ENCODE results near the gene ADAT3. TPM values are rescaled to one million over a fixed set of nuclear protein-coding genes. Genes with fewer than 3 reads are reported as not detected.

The ADAT3 gene
- total and polyA plus RNA-seq, 2 of the 4 experiments (the other 2 are of a cell fraction): 0.36 to 2.8 TPM

DNA sequence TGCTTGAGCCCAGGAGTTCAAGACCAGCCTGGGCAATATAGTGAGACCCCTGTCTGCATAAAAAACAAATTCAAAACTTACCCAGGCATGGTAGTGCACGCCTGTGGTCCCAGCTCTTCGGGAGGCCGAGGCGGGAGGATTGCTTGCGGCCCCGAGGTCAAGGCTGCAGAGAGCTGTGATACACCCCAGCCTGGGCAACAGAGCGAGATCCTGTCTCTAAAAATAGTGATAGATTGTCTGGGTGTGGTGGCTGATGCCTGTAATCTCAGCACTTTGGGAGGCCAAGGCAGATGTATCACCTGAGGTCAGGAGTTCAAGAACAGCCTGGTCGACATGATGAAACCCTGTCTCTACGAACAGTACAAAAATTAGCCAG lies 37.9 kb upstream of the ADAT3 start:
- Histone ChIP-seq H3K4me3 (ENCODE audit: insufficient read depth, low read depth, low read length) (no peak overlapping the region), H3K27ac (ENCODE audit: insufficient read depth, low read length) (no peak overlapping the region), H2BK120ac (ENCODE audit: low read depth, low read length) (no peak overlapping the region), H3K4ac (ENCODE audit: low read depth, low read length) (no peak overlapping the region), H3K56ac (ENCODE audit: extremely low read depth, insufficient read depth, low read length) (no peak overlapping the region), H2AK9ac (replicated peaks; ENCODE audit: low read depth, low read length, poor library complexity) (no peak overlapping the region), H2BK20ac (ENCODE audit: low read depth, low read length) (no peak overlapping the region), H3K9ac (ENCODE audit: low read depth, low read length) (no peak overlapping the region), H4K20me1 (ENCODE audit: insufficient read depth, low read length) (peaks cover 12% of the 10 kb centered on the region), H3K14ac (replicated peaks; ENCODE audit: low read depth, low read length) (no peak overlapping the region), H3K79me1 (ENCODE audit: low read depth in 1 of 2, low read length in 2 of 2) (peaks cover 12 to 29% of the 10 kb centered on the region in 2 experiments), H2AK5ac (ENCODE audit: low read depth, low read length) (no peak overlapping the region), H3K9me1 (ENCODE audit: insufficient read depth, low read length) (no peaks in the 10 kb centered on the region), H2BK5ac (ENCODE audit: low read depth, low read length, poor library complexity, severe bottlenecking) (no peak overlapping the region), H4K5ac (ENCODE audit: low read depth, low read length) (no peak overlapping the region), H2BK15ac (ENCODE audit: low read depth, low read length) (no peak overlapping the region), H3K9me3 (ENCODE audit: control insufficient read depth, insufficient read depth, low read length) (no peaks in the 10 kb centered on the region), H3K36me3 (ENCODE audit: control insufficient read depth, insufficient read depth, low read length) (peaks cover 12% of the 10 kb centered on the region), H4K91ac (ENCODE audit: insufficient read depth, low read depth, low read length) (no peak overlapping the region), H3K18ac (ENCODE audit: low read depth, low read length) (no peak overlapping the region), H3K27me3 (ENCODE audit: control insufficient read depth, insufficient read depth, low read length) (no peaks in the 10 kb centered on the region), H3K4me2 (ENCODE audit: low read depth, low read length) (no peak overlapping the region), H3K4me1 (ENCODE audit: control insufficient read depth, insufficient read depth, low read length) (peaks cover 3% of the 10 kb centered on the region; the same call in 1 of the 2 replicates), H2AFZ (replicated peaks; ENCODE audit: low read length, poor library complexity) (no peak overlapping the region), H3K23ac (ENCODE audit: low read depth, low read length) (no peak overlapping the region), H4K8ac (ENCODE audit: low read depth in 2 of 2, low read length in 2 of 2) (no peak overlapping the region)
- ChIA-PET POLR2A (ENCODE audit: unreplicated experiment) (no interaction called here), CTCF (no interaction called here)
- no peak for ATAC-seq (ENCODE audit: low read depth)
- dilution Hi-C loops (cut with HindIII; ENCODE audit: low sequenced_read_pairs, unreplicated experiment) (no loop called here), intact Hi-C loops (cut with micrococcal nuclease) (no loop called here), in situ Hi-C loops (cut with MboI; ENCODE audit: low sequenced_read_pairs) (no loop called here)
- TF ChIP-seq NFE2L2 (IDR thresholded peaks at IDR 0.05; ENCODE audit: low read depth, low read length): no peak
- TF ChIP-seq POLR2A (IDR thresholded peaks at IDR 0.05; ENCODE audit: low read depth, low read length): no peak
- no peak for TF ChIP-seq CHD1 (IDR thresholded peaks at IDR 0.05; ENCODE audit: low read depth, low read length)
- no peak for TF ChIP-seq MAZ (IDR thresholded peaks at IDR 0.05; ENCODE audit: borderline replicate concordance, low read depth, low read length)
- no peak for TF ChIP-seq CEBPB (IDR thresholded peaks at IDR 0.05; ENCODE audit: low read depth, low read length)
- no peak for TF ChIP-seq MXI1 (IDR thresholded peaks at IDR 0.05; ENCODE audit: borderline replicate concordance, low read depth, low read length)
- no peak for TF ChIP-seq CTCF (conservative IDR thresholded peaks at IDR 0.05; ENCODE audit: low read depth, low read length)
- no peak for TF ChIP-seq MAFK (IDR thresholded peaks at IDR 0.05; ENCODE audit: low read depth, low read length)
- no peak for TF ChIP-seq FOS (IDR thresholded peaks at IDR 0.05; ENCODE audit: low read depth, low read length)
- TF ChIP-seq RCOR1 (IDR thresholded peaks at IDR 0.05; ENCODE audit: insufficient replicate concordance, low read length): no peak
- TF ChIP-seq BHLHE40 (IDR thresholded peaks at IDR 0.05; ENCODE audit: low read depth, low read length): no peak
- no peak for TF ChIP-seq RAD21 (IDR thresholded peaks at IDR 0.05; ENCODE audit: low read length)
- no peak for TF ChIP-seq RFX5 (IDR thresholded peaks at IDR 0.05; ENCODE audit: low read depth, low read length)
- TF ChIP-seq, protein P1, sequence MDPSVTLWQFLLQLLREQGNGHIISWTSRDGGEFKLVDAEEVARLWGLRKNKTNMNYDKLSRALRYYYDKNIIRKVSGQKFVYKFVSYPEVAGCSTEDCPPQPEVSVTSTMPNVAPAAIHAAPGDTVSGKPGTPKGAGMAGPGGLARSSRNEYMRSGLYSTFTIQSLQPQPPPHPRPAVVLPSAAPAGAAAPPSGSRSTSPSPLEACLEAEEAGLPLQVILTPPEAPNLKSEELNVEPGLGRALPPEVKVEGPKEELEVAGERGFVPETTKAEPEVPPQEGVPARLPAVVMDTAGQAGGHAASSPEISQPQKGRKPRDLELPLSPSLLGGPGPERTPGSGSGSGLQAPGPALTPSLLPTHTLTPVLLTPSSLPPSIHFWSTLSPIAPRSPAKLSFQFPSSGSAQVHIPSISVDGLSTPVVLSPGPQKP (IDR thresholded peaks at IDR 0.05; ENCODE audit: borderline replicate concordance, low read depth, low read length): no peak
- TF ChIP-seq, protein P2, sequence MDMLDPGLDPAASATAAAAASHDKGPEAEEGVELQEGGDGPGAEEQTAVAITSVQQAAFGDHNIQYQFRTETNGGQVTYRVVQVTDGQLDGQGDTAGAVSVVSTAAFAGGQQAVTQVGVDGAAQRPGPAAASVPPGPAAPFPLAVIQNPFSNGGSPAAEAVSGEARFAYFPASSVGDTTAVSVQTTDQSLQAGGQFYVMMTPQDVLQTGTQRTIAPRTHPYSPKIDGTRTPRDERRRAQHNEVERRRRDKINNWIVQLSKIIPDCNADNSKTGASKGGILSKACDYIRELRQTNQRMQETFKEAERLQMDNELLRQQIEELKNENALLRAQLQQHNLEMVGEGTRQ (IDR thresholded peaks at IDR 0.05; ENCODE audit: low read depth, low read length): no peak
- no peak for TF ChIP-seq SMC3 (IDR thresholded peaks at IDR 0.05; ENCODE audit: low read depth, low read length)
- WGBS, 2 experiments (ENCODE audit: extremely low coverage in 2 of 2, insufficient read length in 1 of 2): 67% methylated on average over 1 of the region's 9 CpGs; no CpG with 5 or more reads in 1 of the 2 experiments
- no peak for DNase-seq
- no TSS peak for BruUV-seq (replicated peaks)

Measured in IMR-90 (cell line).